HG02870 (cell line): ENCODE results near the gene ABHD3.
"Not testable (repeated sequence)": the region's sequence is repeated elsewhere in the genome, so short reads cannot be mapped to it uniquely, and the experiment has no call there.

Experiments
- ATAC-seq: cut with Tn5 transposase; IDR thresholded peaks from one replicate; pipeline ENCODE4 v1.9.1; 2021; ENCODE audit warnings: mild to moderate bottlenecking, moderate library complexity; ENCODE audit not compliant: unreplicated experiment

The ABHD3 gene

GRCh38 chr18:21704603-21705364 is at the start of gene ABHD3:
Gene ABHD3 (minus strand): TSS chr18:21704774. CDS start chr18:21704665, 109 bp downstream.
- peak; percentile 91 for ATAC-seq

- ATAC-seq = no peak
Measured at GRCh38 chr18:21747764-21748693, 43.5 kb upstream of the ABHD3 start.

- ATAC-seq = no peak
Measured at GRCh38 chr18:21747268-21747667, 42.7 kb upstream of the ABHD3 start.

- no peak for ATAC-seq
Measured at GRCh38 chr18:21745231-21745630, 40.7 kb upstream of the ABHD3 start.

- ATAC-seq = no peak
Measured at GRCh38 chr18:21743166-21743832, 38.7 kb upstream of the ABHD3 start.

- no peak for ATAC-seq
Measured at GRCh38 chr18:21742315-21742687, 37.7 kb upstream of the ABHD3 start.

- peak; percentile 6 for ATAC-seq
Measured at GRCh38 chr18:21741562-21742314, 37.2 kb upstream of the ABHD3 start.

GRCh38 chr18:21741312-21741561 is 36.7 kb upstream of the ABHD3 start:
- no peak for ATAC-seq

- ATAC-seq = peak; percentile 97
Measured at GRCh38 chr18:21740538-21741311, 36.2 kb upstream of the ABHD3 start, which contains the start of gene MIB1. Gene MIB1 (plus strand): TSS chr18:21740792. CDS start chr18:21741584, 792 bp downstream.

- peak; percentile 19 for ATAC-seq
Measured at GRCh38 chr18:21739604-21740537, 35.3 kb upstream of the ABHD3 start.

- ATAC-seq = not testable (repeated sequence)
Measured at GRCh38 chr18:21736926-21737325, 32.4 kb upstream of the ABHD3 start.

GRCh38 chr18:21735452-21736015 is 31.0 kb upstream of the ABHD3 start:
- no peak for ATAC-seq

GRCh38 chr18:21733011-21733410 is 28.4 kb upstream of the ABHD3 start:
- no peak for ATAC-seq

- ATAC-seq = no peak
Measured at GRCh38 chr18:21727702-21728101, 23.1 kb upstream of the ABHD3 start.

- no peak for ATAC-seq
Measured at GRCh38 chr18:21725201-21725600, 20.6 kb upstream of the ABHD3 start.

- no peak for ATAC-seq
Measured at GRCh38 chr18:21722687-21723086, 18.1 kb upstream of the ABHD3 start.

GRCh38 chr18:21714474-21714873 is 9.9 kb upstream of the ABHD3 start:
- ATAC-seq = peak; percentile 83

GRCh38 chr18:21707130-21707529 is 2.6 kb upstream of the ABHD3 start:
- ATAC-seq = not testable (repeated sequence)
